ENCODE results near the gene PEX7. TPM values are rescaled to one million over a fixed set of nuclear protein-coding genes. Genes with fewer than 3 reads are reported as not detected.

PEX7 gene
- total RNA-seq, 5 donors from 2014 or later (not counting 1 experiment from before 2014, with no cell fraction given) = 4.3 to 5.5 (median 4.9) TPM

GRCh38 chr6:136792410-136793262 lies 29.8 kb upstream of the PEX7 start, which contains the start of gene MAP3K5:
TSS of gene MAP3K5 (minus strand) at chr6:136792477. CDS start at chr6:136792157, 320 bp downstream.
- Mint-ChIP-seq H3K36me3 (peaks cover 5% of the 10 kb centered on the region), H3K27ac (peak within 1 kb of the TSS; percentile 92 to 96), H3K9me3 (peaks cover 0 to 2% (median 0%) of the 10 kb centered on the region in 3 donors), H3K4me3 (peak within 1 kb of the TSS; percentile 96 to 98 (median 97)), H3K27me3 (no peaks in the 10 kb centered on the region), H3K4me1 (peaks cover 36 to 41% (median 40%) of the 10 kb centered on the region in 3 donors)
- DNase-seq (peak; percentile 90 to 97 (median 95)), ATAC-seq (replicated peaks in 1 of 4) (peak; percentile 80 to 86 (median 84))
- H3K9me3 ChIP-seq = no peaks in the 10 kb centered on the region
- H3K4me3 ChIP-seq (ENCODE audit: control insufficient read depth in 1 of 2, extremely low read depth in 1 of 2, low read length in 1 of 2) = peak within 1 kb of the TSS; percentile 87 to 90
- peak within 1 kb of the TSS; percentile 97 for H3K27ac ChIP-seq (ENCODE audit: low read length)
- POLR2A ChIA-PET = interaction anchor here (0.6 to 1.7 kb wide), 15 partner anchors 27 to 503 kb away, joined by 3 to 13 read pairs (median 4); partner anchors contain the start of gene BCLAF1 (in 1 of the 2)
- H3K27me3 ChIP-seq (replicated peaks in 1 of 2; ENCODE audit: control insufficient read depth in 2 of 2, extremely low read depth in 1 of 2, insufficient read depth in 2 of 2, low read length in 1 of 2) = no peaks in the 10 kb centered on the region
- under 1% methylated on average over 89 of the region's 89 CpGs for WGBS (ENCODE audit: insufficient coverage)
- H3K4me1 ChIP-seq (ENCODE audit: control insufficient read depth in 1 of 2, extremely low read depth in 1 of 2, insufficient read depth in 2 of 2, low read length in 2 of 2) = peaks cover 13 to 24% of the 10 kb centered on the region in 2 experiments
- CTCF ChIA-PET = interaction anchor here (0.5 to 8.4 kb wide), 87 partner anchors 9 to 1737 kb away, joined by 3 to 320 read pairs (median 4); partner anchors contain the start of genes MTFR2 (in 1 of the 2) and PEX7 (in 1 of the 2)
- no peaks in the 10 kb centered on the region for H3K36me3 ChIP-seq (ENCODE audit: control insufficient read depth in 2 of 2, extremely low read depth in 1 of 2, insufficient read depth in 1 of 2, low read length in 1 of 2)

- Mint-ChIP-seq H3K9me3 (peaks cover 0 to 5% (median 0%) of the 10 kb centered on the region in 3 donors), H3K4me1 (peaks cover 29 to 33% (median 33%) of the 10 kb centered on the region in 3 donors), H3K36me3 (peaks cover 8% of the 10 kb centered on the region), H3K27me3 (no peaks in the 10 kb centered on the region), H3K4me3 (peak overlapping the region; percentile 91 to 98 (median 96)), H3K27ac (peak overlapping the region; percentile 92)
- 25% methylated on average over 2 of the region's 8 CpGs for WGBS (ENCODE audit: insufficient coverage)
- H3K27ac ChIP-seq (ENCODE audit: low read length) = peak overlapping the region; percentile 97
- DNase-seq (peak in 16 of 35 experiments; percentile 8 to 69 (median 16)), ATAC-seq (replicated peaks in 1 of 4) (no peak)
- no peaks in the 10 kb centered on the region for H3K36me3 ChIP-seq (ENCODE audit: control insufficient read depth in 2 of 2, extremely low read depth in 1 of 2, insufficient read depth in 1 of 2, low read length in 1 of 2)
- ChIA-PET CTCF (interaction anchor here (0.7 to 8.4 kb wide), 21 partner anchors 18 to 212 kb away, joined by 3 to 320 read pairs (median 9); no protein-coding TSS in a partner anchor), POLR2A (interaction anchor here (0.7 to 1.7 kb wide), 4 partner anchors 29 to 155 kb away, joined by 4 to 13 read pairs (median 6); no protein-coding TSS in a partner anchor)
- no peaks in the 10 kb centered on the region for H3K27me3 ChIP-seq (replicated peaks in 1 of 2; ENCODE audit: control insufficient read depth in 2 of 2, extremely low read depth in 1 of 2, insufficient read depth in 2 of 2, low read length in 1 of 2)
- H3K4me1 ChIP-seq (ENCODE audit: control insufficient read depth in 1 of 2, extremely low read depth in 1 of 2, insufficient read depth in 2 of 2, low read length in 2 of 2) = peaks cover 13 to 21% of the 10 kb centered on the region in 2 experiments
- H3K4me3 ChIP-seq (ENCODE audit: control insufficient read depth in 1 of 2, extremely low read depth in 1 of 2, low read length in 1 of 2) = peak overlapping the region; percentile 87 to 88
- no peaks in the 10 kb centered on the region for H3K9me3 ChIP-seq
These were observed 29.0 kb upstream of the PEX7 start for GRCh38 chr6:136793363-136793762.

- Mint-ChIP-seq H3K4me1 (peaks cover 13 to 17% (median 15%) of the 10 kb centered on the region in 3 donors), H3K4me3 (no peak overlapping the region), H3K27ac (peak overlapping the region in 1 of 2 donors; percentile 34), H3K9me3 (peaks cover 0 to 5% (median 0%) of the 10 kb centered on the region in 3 donors), H3K27me3 (no peaks in the 10 kb centered on the region), H3K36me3 (peaks cover 4% of the 10 kb centered on the region)
- Histone ChIP-seq H3K36me3 (ENCODE audit: control insufficient read depth in 2 of 2, extremely low read depth in 1 of 2, insufficient read depth in 1 of 2, low read length in 1 of 2) (no peaks in the 10 kb centered on the region), H3K4me3 (ENCODE audit: control insufficient read depth in 1 of 2, extremely low read depth in 1 of 2, low read length in 1 of 2) (no peak overlapping the region), H3K4me1 (ENCODE audit: control insufficient read depth in 1 of 2, extremely low read depth in 1 of 2, insufficient read depth in 2 of 2, low read length in 2 of 2) (peaks cover 9 to 13% of the 10 kb centered on the region in 2 experiments), H3K27ac (ENCODE audit: low read length) (no peak overlapping the region), H3K27me3 (replicated peaks in 1 of 2; ENCODE audit: control insufficient read depth in 2 of 2, extremely low read depth in 1 of 2, insufficient read depth in 2 of 2, low read length in 1 of 2) (no peaks in the 10 kb centered on the region), H3K9me3 (no peaks in the 10 kb centered on the region)
- DNase-seq = no peak
- POLR2A ChIA-PET = interaction anchor here in 1 of 2 donors (0.6 kb wide), 1 partner anchor 33 kb away, joined by 3 read pairs; no protein-coding TSS in a partner anchor
- no peak for ATAC-seq (replicated peaks in 1 of 4)
- CTCF ChIA-PET = interaction anchor here (0.6 to 8.4 kb wide), 5 partner anchors 55 to 155 kb away, joined by 3 to 320 read pairs (median 6); no protein-coding TSS in a partner anchor
- 71% methylated on average over 1 of the region's 2 CpGs for WGBS (ENCODE audit: insufficient coverage)
These were observed 27.0 kb upstream of the PEX7 start for GRCh38 chr6:136795386-136795785.

GRCh38 chr6:136795996-136796395 lies 26.4 kb upstream of the PEX7 start:
- WGBS (ENCODE audit: insufficient coverage) = no CpG with 5 or more reads among the region's 5 CpGs
- Histone ChIP-seq H3K4me3 (ENCODE audit: control insufficient read depth in 1 of 2, extremely low read depth in 1 of 2, low read length in 1 of 2) (no peak overlapping the region), H3K36me3 (ENCODE audit: control insufficient read depth in 2 of 2, extremely low read depth in 1 of 2, insufficient read depth in 1 of 2, low read length in 1 of 2) (no peaks in the 10 kb centered on the region), H3K4me1 (ENCODE audit: control insufficient read depth in 1 of 2, extremely low read depth in 1 of 2, insufficient read depth in 2 of 2, low read length in 2 of 2) (peaks cover 9% of the 10 kb centered on the region in 2 experiments), H3K9me3 (no peaks in the 10 kb centered on the region), H3K27ac (ENCODE audit: low read length) (no peak overlapping the region), H3K27me3 (replicated peaks in 1 of 2; ENCODE audit: control insufficient read depth in 2 of 2, extremely low read depth in 1 of 2, insufficient read depth in 2 of 2, low read length in 1 of 2) (no peaks in the 10 kb centered on the region)
- POLR2A ChIA-PET = no interaction called here
- Mint-ChIP-seq H3K9me3 (peaks cover 0 to 5% (median 0%) of the 10 kb centered on the region in 3 donors), H3K27me3 (no peaks in the 10 kb centered on the region), H3K36me3 (peaks cover 4% of the 10 kb centered on the region), H3K27ac (no peak overlapping the region), H3K4me1 (peaks cover 8 to 11% (median 9%) of the 10 kb centered on the region in 3 donors), H3K4me3 (no peak overlapping the region)
- DNase-seq = no peak
- CTCF ChIA-PET = interaction anchor here (2.3 to 8.4 kb wide), 2 partner anchors 151 to 155 kb away, joined by 6 to 320 read pairs; no protein-coding TSS in a partner anchor
- no peak for ATAC-seq (replicated peaks in 1 of 4)

GRCh38 chr6:136798044-136798443 lies 24.3 kb upstream of the PEX7 start:
- H3K9me3 Mint-ChIP-seq = peaks cover 0 to 5% (median 0%) of the 10 kb centered on the region in 3 donors

GRCh38 chr6:136801581-136801980 lies 20.8 kb upstream of the PEX7 start:
- CTCF ChIA-PET = interaction anchor here (0.8 to 1.3 kb wide), 3 partner anchors 9 to 158 kb away, joined by 3 to 5 read pairs (median 4); partner anchors contain the start of gene MAP3K5 (in 2 of the 2)
- WGBS (ENCODE audit: insufficient coverage) = no CpG with 5 or more reads among the region's 2 CpGs
- Histone ChIP-seq H3K9me3 (no peaks in the 10 kb centered on the region), H3K27me3 (replicated peaks in 1 of 2; ENCODE audit: control insufficient read depth in 2 of 2, extremely low read depth in 1 of 2, insufficient read depth in 2 of 2, low read length in 1 of 2) (no peaks in the 10 kb centered on the region), H3K4me3 (ENCODE audit: control insufficient read depth in 1 of 2, extremely low read depth in 1 of 2, low read length in 1 of 2) (no peak overlapping the region), H3K27ac (ENCODE audit: low read length) (no peak overlapping the region), H3K36me3 (ENCODE audit: control insufficient read depth in 2 of 2, extremely low read depth in 1 of 2, insufficient read depth in 1 of 2, low read length in 1 of 2) (no peaks in the 10 kb centered on the region), H3K4me1 (ENCODE audit: control insufficient read depth in 1 of 2, extremely low read depth in 1 of 2, insufficient read depth in 2 of 2, low read length in 2 of 2) (no peaks in the 10 kb centered on the region)
- no peak for ATAC-seq (replicated peaks in 1 of 4)
- DNase-seq = no peak
- Mint-ChIP-seq H3K27me3 (peaks cover 0 to 5% of the 10 kb centered on the region in 2 donors), H3K4me1 (no peaks in the 10 kb centered on the region), H3K9me3 (peaks cover 0 to 5% (median 0%) of the 10 kb centered on the region in 3 donors), H3K4me3 (no peak overlapping the region), H3K27ac (no peak overlapping the region), H3K36me3 (peaks cover 4% of the 10 kb centered on the region)
- POLR2A ChIA-PET = no interaction called here

More at GRCh38 chr6:136798044-136798443, 24.3 kb upstream of the PEX7 start:
- no peaks in the 10 kb centered on the region for H3K9me3 ChIP-seq
- DNase-seq = no peak
- peaks cover 0 to 5% of the 10 kb centered on the region in 2 donors for H3K27me3 Mint-ChIP-seq
- ATAC-seq (replicated peaks in 1 of 4) = no peak
- WGBS (ENCODE audit: insufficient coverage) = no CpG with 5 or more reads among the region's 1 CpG
- H3K36me3 Mint-ChIP-seq = peaks cover 4% of the 10 kb centered on the region
- no peaks in the 10 kb centered on the region for H3K27me3 ChIP-seq (replicated peaks in 1 of 2; ENCODE audit: control insufficient read depth in 2 of 2, extremely low read depth in 1 of 2, insufficient read depth in 2 of 2, low read length in 1 of 2)
- H3K4me3 Mint-ChIP-seq = no peak overlapping the region
- no peak overlapping the region for H3K4me3 ChIP-seq (ENCODE audit: control insufficient read depth in 1 of 2, extremely low read depth in 1 of 2, low read length in 1 of 2)
- H3K4me1 ChIP-seq (ENCODE audit: control insufficient read depth in 1 of 2, extremely low read depth in 1 of 2, insufficient read depth in 2 of 2, low read length in 2 of 2) = peaks cover 5 to 8% of the 10 kb centered on the region in 2 experiments
- CTCF ChIA-PET = interaction anchor here (0.6 to 2.6 kb wide), 3 partner anchors 86 to 154 kb away, joined by 3 to 12 read pairs (median 3); no protein-coding TSS in a partner anchor
- no peak overlapping the region for H3K27ac Mint-ChIP-seq
- no peaks in the 10 kb centered on the region for H3K36me3 ChIP-seq (ENCODE audit: control insufficient read depth in 2 of 2, extremely low read depth in 1 of 2, insufficient read depth in 1 of 2, low read length in 1 of 2)
- no peak overlapping the region for H3K27ac ChIP-seq (ENCODE audit: low read length)
- peaks cover 5 to 6% (median 5%) of the 10 kb centered on the region in 3 donors for H3K4me1 Mint-ChIP-seq
- POLR2A ChIA-PET = no interaction called here
